B cell (primary cell): ENCODE results near the gene HMCN1.

Experiments used
- CTCF ChIP-seq: fragments of 200-600 bp; IDR thresholded peaks from one replicate; pipeline ENCODE4 v1.8.0; 2022; ENCODE audit warnings: antibody characterized with exemption, mild to moderate bottlenecking
- EZH2 ChIP-seq: IDR thresholded peaks from 2 replicates; pipeline ENCODE4 v1.6.1; 2012; ENCODE audit warnings: borderline replicate concordance, low read depth, mild to moderate bottlenecking, moderate library complexity, low read length; ENCODE audit not compliant: insufficient read depth, poor library complexity, severe bottlenecking

GRCh38 chr1:186146974-186147373, 412.8 kb downstream of the HMCN1 start:
- no peak for TF ChIP-seq CTCF
- TF ChIP-seq EZH2, result no peak
